Measurements from ENCODE around the gene TBATA.

The TBATA gene

GRCh38 chr10:70810967-70811366 is 25.8 kb upstream of the TBATA start:
- no peak for DNase-seq
- intact Hi-C loops (cut with DNase I) = no loop called here

GRCh38 chr10:70809726-70810125 is 24.5 kb upstream of the TBATA start:
- DNase-seq = no peak
- intact Hi-C loops (cut with DNase I) = no loop called here

GRCh38 chr10:70809011-70809611 is 23.9 kb upstream of the TBATA start:
- intact Hi-C loops (cut with DNase I) = no loop called here
- DNase-seq = no peak

GRCh38 chr10:70807556-70807955 is 22.4 kb upstream of the TBATA start:
- intact Hi-C loops (cut with DNase I) = no loop called here
- DNase-seq = no peak

GRCh38 chr10:70806841-70807240 is 21.7 kb upstream of the TBATA start:
- no peak for DNase-seq
- intact Hi-C loops (cut with DNase I) = no loop called here

GRCh38 chr10:70805619-70806215 is 20.5 kb upstream of the TBATA start:
- intact Hi-C loops (cut with DNase I) = no loop called here

GRCh38 chr10:70804421-70804808 is 19.2 kb upstream of the TBATA start:
- no peak for DNase-seq
- intact Hi-C loops (cut with DNase I) = no loop called here

More at GRCh38 chr10:70805619-70806215, 20.5 kb upstream of the TBATA start:
- no peak for DNase-seq

- no peak for DNase-seq
- intact Hi-C loops (cut with DNase I) = no loop called here
These were observed 18.7 kb upstream of the TBATA start for GRCh38 chr10:70803775-70804420.

GRCh38 chr10:70801854-70802253 is 16.7 kb upstream of the TBATA start:
- intact Hi-C loops (cut with DNase I) = no loop called here
- no peak for DNase-seq

- intact Hi-C loops (cut with DNase I) = no loop called here
- DNase-seq = no peak
These were observed 13.9 kb upstream of the TBATA start for GRCh38 chr10:70799124-70799523.

- no peak for DNase-seq
- intact Hi-C loops (cut with DNase I) = no loop called here
These were observed 12.7 kb upstream of the TBATA start for GRCh38 chr10:70797840-70798239.

- DNase-seq = peak in 1 of 42 donors; percentile 4
- intact Hi-C loops (cut with DNase I) = no loop called here
These were observed 10.4 kb upstream of the TBATA start for GRCh38 chr10:70795613-70796012.

- intact Hi-C loops (cut with DNase I) = no loop called here
These were observed 6.3 kb upstream of the TBATA start for GRCh38 chr10:70791386-70792039.

GRCh38 chr10:70786799-70787415 is 1.7 kb upstream of the TBATA start:
- DNase-seq = peak in 2 of 42 donors; percentile 2 to 3
- intact Hi-C loops (cut with DNase I) = no loop called here

More at GRCh38 chr10:70791386-70792039, 6.3 kb upstream of the TBATA start:
- peak in 2 of 42 donors; percentile 2 to 7 for DNase-seq

GRCh38 chr10:70784471-70784870 is 706 bp downstream of the TBATA start:
- peak in 1 of 42 donors; percentile 25 for DNase-seq
- intact Hi-C loops (cut with DNase I) = no loop called here

- intact Hi-C loops (cut with DNase I) = no loop called here
- DNase-seq = peak in 1 of 42 donors; percentile 16
These were observed 1.2 kb downstream of the TBATA start for GRCh38 chr10:70784016-70784415.

GRCh38 chr10:70782746-70783680 is 2.2 kb downstream of the TBATA start:
- intact Hi-C loops (cut with DNase I) = no loop called here
- DNase-seq = peak in 1 of 42 donors; percentile 20

GRCh38 chr10:70782086-70782745 is 3.0 kb downstream of the TBATA start:
- DNase-seq = peak in 3 of 42 donors; percentile 3 to 25 (median 3)
- intact Hi-C loops (cut with DNase I) = no loop called here
